ENCODE measurements around the gene PTPN18. TPM values are rescaled to one million over a fixed set of nuclear protein-coding genes. Genes with fewer than 3 reads are reported as not detected.

The PTPN18 gene
- total and polyA plus RNA-seq, 7 donors: 30.0 to 113 (median 39.2) TPM

DNA sequence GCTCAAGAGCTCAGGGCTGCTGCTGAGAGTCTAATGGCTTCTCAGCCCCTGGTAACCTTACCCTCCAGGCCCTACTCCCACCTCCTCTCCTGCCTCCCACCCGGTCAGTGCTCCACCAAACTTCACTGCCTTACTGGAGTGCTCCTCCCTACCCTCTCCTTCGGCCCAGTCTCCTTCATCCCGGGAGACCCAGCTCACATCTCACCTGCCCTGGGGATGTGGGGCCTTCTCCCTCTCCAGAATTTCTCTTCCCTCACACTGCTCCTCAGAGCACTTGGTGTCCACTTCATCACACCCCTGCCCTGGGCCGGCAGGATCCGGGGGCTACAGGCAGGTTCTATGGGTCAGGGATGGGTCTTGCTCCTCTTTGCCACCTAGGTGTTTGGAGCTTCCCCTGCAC lies 21.6 kb downstream of the PTPN18 start:
- no peaks in the 10 kb centered on the region for H3K27me3 ChIP-seq
- DNase-seq: peak; percentile 35
- H3K9me3 ChIP-seq: no peaks in the 10 kb centered on the region
- peaks cover 0 to 15% (median 4%) of the 10 kb centered on the region in 4 donors for H3K36me3 ChIP-seq
- H3K4me3 ChIP-seq: no peak overlapping the region
- no peak overlapping the region for H3K27ac ChIP-seq
- intact Hi-C loops (cut with DNase I): no loop called here
- no peak for TF ChIP-seq EP300 (IDR thresholded peaks at IDR 0.05)
- TF ChIP-seq, protein P1, sequence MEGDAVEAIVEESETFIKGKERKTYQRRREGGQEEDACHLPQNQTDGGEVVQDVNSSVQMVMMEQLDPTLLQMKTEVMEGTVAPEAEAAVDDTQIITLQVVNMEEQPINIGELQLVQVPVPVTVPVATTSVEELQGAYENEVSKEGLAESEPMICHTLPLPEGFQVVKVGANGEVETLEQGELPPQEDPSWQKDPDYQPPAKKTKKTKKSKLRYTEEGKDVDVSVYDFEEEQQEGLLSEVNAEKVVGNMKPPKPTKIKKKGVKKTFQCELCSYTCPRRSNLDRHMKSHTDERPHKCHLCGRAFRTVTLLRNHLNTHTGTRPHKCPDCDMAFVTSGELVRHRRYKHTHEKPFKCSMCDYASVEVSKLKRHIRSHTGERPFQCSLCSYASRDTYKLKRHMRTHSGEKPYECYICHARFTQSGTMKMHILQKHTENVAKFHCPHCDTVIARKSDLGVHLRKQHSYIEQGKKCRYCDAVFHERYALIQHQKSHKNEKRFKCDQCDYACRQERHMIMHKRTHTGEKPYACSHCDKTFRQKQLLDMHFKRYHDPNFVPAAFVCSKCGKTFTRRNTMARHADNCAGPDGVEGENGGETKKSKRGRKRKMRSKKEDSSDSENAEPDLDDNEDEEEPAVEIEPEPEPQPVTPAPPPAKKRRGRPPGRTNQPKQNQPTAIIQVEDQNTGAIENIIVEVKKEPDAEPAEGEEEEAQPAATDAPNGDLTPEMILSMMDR (IDR thresholded peaks at IDR 0.05): no peak
- TF ChIP-seq POLR2A (IDR thresholded peaks at IDR 0.05): no peak
- WGBS, 2 donors: 96 to 98% methylated on average over 5 of the region's 5 CpGs
- peaks cover 0 to 23% (median 17%) of the 10 kb centered on the region in 4 donors for H3K4me1 ChIP-seq

DNA sequence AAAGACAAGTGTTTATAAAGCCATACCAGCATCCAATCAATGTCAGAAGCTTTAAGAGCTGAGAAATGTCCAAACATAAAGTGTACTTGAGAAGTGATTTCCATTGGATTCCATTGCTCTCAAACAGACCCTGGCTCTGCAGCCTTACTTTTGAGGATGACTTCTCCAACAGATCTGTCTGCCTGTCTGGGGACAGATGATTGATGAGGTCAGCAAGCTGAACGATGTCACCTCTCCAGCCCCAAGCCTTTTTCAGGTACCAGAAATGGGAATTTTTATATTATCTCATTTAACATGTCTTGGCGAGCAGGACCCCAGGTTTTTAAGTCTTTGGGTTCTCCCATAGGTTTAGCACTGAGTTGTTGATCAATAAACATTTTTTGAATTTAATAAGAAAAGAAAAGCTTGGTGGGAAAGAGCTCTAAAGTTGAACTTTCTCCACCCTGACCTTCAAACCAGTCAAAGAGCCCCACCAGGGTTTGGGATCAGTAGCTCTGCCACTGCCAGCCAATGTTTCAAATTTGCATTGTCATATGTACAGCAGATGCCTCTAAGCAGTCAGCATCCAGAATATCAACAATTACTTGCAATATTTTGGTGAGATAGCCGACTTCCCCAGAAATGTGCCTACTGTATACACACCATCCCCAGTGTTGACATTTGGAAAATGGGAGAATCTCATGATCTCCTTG lies 22.5 kb downstream of the PTPN18 start:
- no peaks in the 10 kb centered on the region for H3K9me3 ChIP-seq
- no peak overlapping the region for H3K4me3 ChIP-seq
- no peak for DNase-seq
- H3K36me3 ChIP-seq: peaks cover 0 to 15% (median 4%) of the 10 kb centered on the region in 4 donors
- peaks cover 0 to 17% (median 10%) of the 10 kb centered on the region in 4 donors for H3K4me1 ChIP-seq
- intact Hi-C loops (cut with DNase I): no loop called here
- no peaks in the 10 kb centered on the region for H3K27me3 ChIP-seq
- H3K27ac ChIP-seq: no peak overlapping the region
- WGBS, 2 donors: 92% methylated on average over 3 of the region's 3 CpGs
- no peak for TF ChIP-seq POLR2A (IDR thresholded peaks at IDR 0.05)
- TF ChIP-seq, protein P1 (IDR thresholded peaks at IDR 0.05): no peak
- TF ChIP-seq EP300 (IDR thresholded peaks at IDR 0.05): no peak
- TF ChIP-seq POLR2AphosphoS5 (IDR thresholded peaks at IDR 0.05): no peak

DNA sequence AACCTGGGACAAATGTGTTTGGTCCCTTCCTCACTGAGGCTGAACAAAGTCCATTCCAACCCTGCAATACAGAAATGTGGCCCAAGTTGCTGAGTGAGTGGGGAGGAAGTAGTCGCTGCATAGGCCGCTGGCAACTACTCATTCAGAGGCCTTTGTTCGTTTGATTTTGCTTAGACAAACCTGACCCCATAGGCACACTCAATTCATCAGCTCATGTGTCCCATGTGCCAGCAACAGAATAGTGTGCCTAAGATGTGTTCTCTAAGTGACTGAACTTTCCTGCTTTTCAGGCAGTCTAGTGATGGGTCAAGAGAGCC lies 23.0 kb downstream of the PTPN18 start:
- Histone ChIP-seq H3K36me3 (peaks cover 0 to 15% (median 4%) of the 10 kb centered on the region in 4 donors), H3K9me3 (no peaks in the 10 kb centered on the region), H3K4me1 (peaks cover 0 to 12% (median 5%) of the 10 kb centered on the region in 4 donors), H3K27ac (no peak overlapping the region), H3K27me3 (no peaks in the 10 kb centered on the region), H3K4me3 (no peak overlapping the region)
- TF ChIP-seq EP300 (IDR thresholded peaks at IDR 0.05): no peak
- TF ChIP-seq, protein P1 (IDR thresholded peaks at IDR 0.05): no peak
- no peak for TF ChIP-seq POLR2A (IDR thresholded peaks at IDR 0.05)
- no peak for TF ChIP-seq POLR2AphosphoS5 (IDR thresholded peaks at IDR 0.05)
- peak; percentile 48 for DNase-seq
- 87 to 93% methylated on average over 3 of the region's 3 CpGs for WGBS, 2 donors
- intact Hi-C loops (cut with DNase I): no loop called here

DNA sequence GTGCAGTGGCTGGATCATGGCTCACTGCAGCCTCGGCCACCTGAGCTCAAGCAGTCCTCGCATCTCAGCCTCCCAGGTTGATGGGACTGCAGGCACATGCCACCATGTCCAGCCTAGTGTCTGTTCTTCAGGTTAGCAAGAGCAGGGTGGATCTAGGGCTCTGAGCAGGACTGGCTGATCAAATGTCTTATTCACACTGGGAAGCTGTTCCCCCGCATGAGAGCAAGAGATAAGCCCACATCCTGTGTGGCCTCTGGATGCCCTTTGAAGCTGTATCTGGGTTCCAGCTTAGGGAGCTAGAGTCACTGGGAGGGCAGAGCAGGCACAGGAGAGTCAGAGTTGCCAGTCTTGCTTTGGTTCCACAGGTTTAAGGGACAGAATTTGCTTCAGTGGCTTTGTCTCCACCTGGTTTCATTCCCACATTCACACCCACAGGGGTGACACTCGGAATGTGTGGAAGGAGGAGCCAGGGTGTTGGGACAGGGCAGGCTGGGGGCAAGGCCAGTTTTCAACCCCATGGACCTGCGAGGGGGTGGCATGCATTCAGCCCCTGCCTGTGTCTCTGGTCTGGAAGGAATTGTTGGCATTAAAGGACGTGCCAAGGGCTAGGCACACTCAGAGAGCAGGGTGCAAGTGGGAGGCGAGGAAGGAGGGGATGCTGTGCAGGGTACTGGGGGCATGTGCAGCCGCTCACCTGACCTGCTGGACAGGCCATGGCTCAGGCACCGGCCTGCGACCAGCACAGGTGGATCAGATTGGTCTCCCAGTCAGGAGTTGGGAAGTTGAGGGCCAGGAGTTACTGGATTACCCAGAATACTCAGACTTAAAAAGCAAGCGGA lies 24.5 kb downstream of the PTPN18 start:
- Histone ChIP-seq H3K36me3 (peaks cover 0 to 12% (median 2%) of the 10 kb centered on the region in 4 donors), H3K4me1 (no peaks in the 10 kb centered on the region), H3K27ac (no peak overlapping the region), H3K4me3 (no peak overlapping the region), H3K27me3 (no peaks in the 10 kb centered on the region), H3K9me3 (no peaks in the 10 kb centered on the region)
- peak; percentile 38 for DNase-seq
- 92 to 95% methylated on average over 11 of the region's 11 CpGs for WGBS, 2 donors
- intact Hi-C loops (cut with DNase I): no loop called here
- TF ChIP-seq POLR2AphosphoS5 (IDR thresholded peaks at IDR 0.05): no peak
- TF ChIP-seq, protein P1 (IDR thresholded peaks at IDR 0.05): no peak
- TF ChIP-seq POLR2A (IDR thresholded peaks at IDR 0.05): no peak
- TF ChIP-seq EP300 (IDR thresholded peaks at IDR 0.05): no peak

All from sigmoid colon (tissue), 7 donors.